ENCODE results near the gene CHCHD4.

Gene CHCHD4

GRCh38 chr3:14124615-14125192, at the start of gene CHCHD4, which contains the start of gene TMEM43:
Gene CHCHD4, minus strand, starts transcription at chr3:14124870. Its CDS starts 194 bp downstream, at chr3:14124676.
Gene TMEM43, plus strand, starts transcription at chr3:14125052. Its CDS starts 142 bp downstream, at chr3:14125194.
- peak; percentile 100 for DNase-seq

- no peak for DNase-seq
Measured at GRCh38 chr3:14172496-14172895, 47.8 kb upstream of the CHCHD4 start.

GRCh38 chr3:14170531-14171159, 46.0 kb upstream of the CHCHD4 start:
- DNase-seq = peak; percentile 11

- no peak for DNase-seq
Measured at GRCh38 chr3:14169871-14170270, 45.2 kb upstream of the CHCHD4 start.

- DNase-seq = no peak
Measured at GRCh38 chr3:14169435-14169834, 44.8 kb upstream of the CHCHD4 start.

GRCh38 chr3:14166877-14167603, 42.4 kb upstream of the CHCHD4 start:
- DNase-seq = no peak

GRCh38 chr3:14162178-14162577, 37.5 kb upstream of the CHCHD4 start:
- no peak for DNase-seq

- no peak for DNase-seq
Measured at GRCh38 chr3:14161282-14161681, 36.6 kb upstream of the CHCHD4 start.

- DNase-seq = no peak
Measured at GRCh38 chr3:14159426-14159825, 34.8 kb upstream of the CHCHD4 start.

GRCh38 chr3:14158370-14158769, 33.7 kb upstream of the CHCHD4 start:
- no peak for DNase-seq

- DNase-seq = no peak
Measured at GRCh38 chr3:14157951-14158350, 33.3 kb upstream of the CHCHD4 start.

GRCh38 chr3:14156843-14157561, 32.3 kb upstream of the CHCHD4 start:
- no peak for DNase-seq

- no peak for DNase-seq
Measured at GRCh38 chr3:14156201-14156600, 31.5 kb upstream of the CHCHD4 start.

- no peak for DNase-seq
Measured at GRCh38 chr3:14154895-14155440, 30.3 kb upstream of the CHCHD4 start.

- DNase-seq = no peak
Measured at GRCh38 chr3:14154276-14154675, 29.6 kb upstream of the CHCHD4 start.

GRCh38 chr3:14153663-14154062, 29.0 kb upstream of the CHCHD4 start:
- DNase-seq = no peak

- no peak for DNase-seq
Measured at GRCh38 chr3:14152963-14153355, 28.3 kb upstream of the CHCHD4 start.

- DNase-seq = no peak
Measured at GRCh38 chr3:14152233-14152962, 27.7 kb upstream of the CHCHD4 start.

GRCh38 chr3:14151471-14152083, 26.9 kb upstream of the CHCHD4 start:
- DNase-seq = no peak

GRCh38 chr3:14150491-14151230, 26.0 kb upstream of the CHCHD4 start:
- no peak for DNase-seq

GRCh38 chr3:14150078-14150477, 25.4 kb upstream of the CHCHD4 start:
- no peak for DNase-seq
